Right lobe of liver (tissue), 6 donors: ENCODE measurements around the gene GK2. TPM values are rescaled to one million over a fixed set of nuclear protein-coding genes. Genes with fewer than 3 reads are reported as not detected.

Experiments used
- ATAC-seq, 4 donors: fragments of 200-7000 bp; cut with Tn5 transposase; one replicate each; pipeline ENCODE4 v1.9.1; 2020; ENCODE audit warnings: mild to moderate bottlenecking in 4 of 4, moderate library complexity in 4 of 4
- DNase-seq, 3 donors: peaks; one replicate each; pipeline ENCODE4 v3.0.0-alpha.2; 2020
- H3K27ac ChIP-seq, 3 donors: fragments of 200-600 bp; one replicate each; pipeline ENCODE4 v1.8.0; 2022
- H3K27me3 ChIP-seq, 2 donors: fragments of 200-600 bp; one replicate each; pipeline ENCODE4 v1.8.0; 2022
- H3K36me3 ChIP-seq, 4 donors: fragments of 200-600 bp; sonication (generic) in 1 of 4; one replicate each; pipeline versions ENCODE4 v1.5.1 to v1.8.0; 2017 to 2022; ENCODE audit warnings: control low read depth in 1 of 4
- H3K4me1 ChIP-seq, 4 donors: fragments of 200-600 bp; sonication (generic) in 1 of 4; one replicate each; pipeline versions ENCODE4 v1.5.1 to v1.8.0; 2017 to 2022; ENCODE audit warnings: control low read depth in 1 of 4
- H3K4me3 ChIP-seq, 3 donors: fragments of 200-600 bp; one replicate each; pipeline ENCODE4 v1.8.0; 2022
- H3K9me3 ChIP-seq, 4 donors: fragments of 200-600 bp; sonication (generic) in 1 of 4; one replicate each; pipeline versions ENCODE4 v1.5.1 to v1.8.0; 2017 to 2022; ENCODE audit warnings: control low read depth in 1 of 4
- CTCF ChIP-seq, 4 donors: fragments of 200-600 bp in 3 of 4; fragments of 450-650 bp in 1 of 4; IDR thresholded peaks; one replicate each; pipeline versions ENCODE4 v1.5.1 to v1.8.0; 2016 to 2022; ENCODE audit warnings: antibody characterized with exemption in 4 of 4, mild to moderate bottlenecking in 2 of 4
- POLR2A ChIP-seq: fragments of 450-650 bp; IDR thresholded peaks from one replicate; pipeline ENCODE4 v1.6.1; 2017; ENCODE audit warnings: antibody characterized with exemption, mild to moderate bottlenecking
- WGBS: methylation state at CpG from one replicate; pipeline ENCODE4 v1.1.6; 2018; ENCODE audit warnings: low coverage, low lambda C conversion rate; ENCODE audit not compliant: insufficient coverage; ENCODE audit errors: missing lambda C conversion rate; 5-methylcytosine and 5-hydroxymethylcytosine counted together
- intact Hi-C, 2 donors: fragments of 100-400 bp; cut with DNase I; formaldehyde crosslinking; loops; one replicate each; pipeline versions ENCODE4 v1.11.2 to v1.14.1; 2022
- total RNA-seq, 6 experiments: library from RNA; depleted of rRNA in 2 of 6; stranded (reverse); fragments of >200 nt in 2 of 6; fragmentation: NEBNext Ultra II Directional in 3 of 6; extraction: Animal tissue kit (Norgen Biotek cat#: 25700) in 3 of 6; gene quantifications; one replicate each; pipeline versions ENCODE4 v1.1.0 to v1.2.4, GENCODE V29; 2016 to 2023
- donor health status: DM: no; HTN: yes; CAD: no.
- donor health status: DM: no; HTN: no; CAD: no.
- donor health status: DM: no; HTN: no; CAD: no.
- donor health status: DM: no; HTN: yes; CAD: no.
- donor health status: DM: no; HTN: yes; CAD: no.

Gene GK2
- total RNA-seq, 6 experiments from 2014 or later, result not detected

GRCh38 chr4:79385641-79386040 lies 22.4 kb downstream of the GK2 start:
- no peaks in the 10 kb centered on the region for H3K4me1 ChIP-seq
- TF ChIP-seq CTCF (IDR thresholded peaks at IDR 0.05) (no peak), POLR2A (no peak)
- no peak overlapping the region for H3K4me3 ChIP-seq
- no peak overlapping the region for H3K27ac ChIP-seq
- WGBS, result 57% methylated on average over 4 of the region's 4 CpGs
- no peaks in the 10 kb centered on the region for H3K36me3 ChIP-seq
- no peaks in the 10 kb centered on the region for H3K27me3 ChIP-seq
- DNase-seq (no peak), ATAC-seq (no peak)
- intact Hi-C loops, result no loop called here
- H3K9me3 ChIP-seq, result no peaks in the 10 kb centered on the region

- H3K4me1 ChIP-seq, result no peaks in the 10 kb centered on the region
- H3K27ac ChIP-seq, result no peak overlapping the region
- DNase-seq (no peak), ATAC-seq (no peak)
- TF ChIP-seq CTCF (IDR thresholded peaks at IDR 0.05), result no peak
- TF ChIP-seq POLR2A, result no peak
- 13% methylated on average over 1 of the region's 1 CpG for WGBS
- intact Hi-C loops, result no loop called here
- H3K36me3 ChIP-seq, result no peaks in the 10 kb centered on the region
- no peak overlapping the region for H3K4me3 ChIP-seq
- H3K27me3 ChIP-seq, result no peaks in the 10 kb centered on the region
- H3K9me3 ChIP-seq, result no peaks in the 10 kb centered on the region
Observed at GRCh38 chr4:79381161-79381560, 26.9 kb downstream of the GK2 start.

- no peaks in the 10 kb centered on the region for H3K4me1 ChIP-seq
- 23% methylated on average over 2 of the region's 2 CpGs for WGBS
Observed at GRCh38 chr4:79370026-79370425, 38.0 kb downstream of the GK2 start.

GRCh38 chr4:79367096-79367495 lies 40.9 kb downstream of the GK2 start:
- Histone ChIP-seq H3K27me3 (no peaks in the 10 kb centered on the region), H3K4me1 (no peaks in the 10 kb centered on the region), H3K36me3 (no peaks in the 10 kb centered on the region), H3K27ac (no peak overlapping the region), H3K9me3 (no peaks in the 10 kb centered on the region), H3K4me3 (no peak overlapping the region)
- TF ChIP-seq CTCF (IDR thresholded peaks at IDR 0.05) (no peak), POLR2A (no peak)
- ATAC-seq, result no peak
- WGBS, result 70% methylated on average over 2 of the region's 2 CpGs
- intact Hi-C loops, result no loop called here
- no peak for DNase-seq

More at GRCh38 chr4:79370026-79370425, 38.0 kb downstream of the GK2 start:
- no peaks in the 10 kb centered on the region for H3K27me3 ChIP-seq
- DNase-seq (no peak), ATAC-seq (no peak)
- intact Hi-C loops, result no loop called here
- H3K4me3 ChIP-seq, result no peak overlapping the region
- TF ChIP-seq CTCF (IDR thresholded peaks at IDR 0.05) (no peak), POLR2A (no peak)
- H3K9me3 ChIP-seq, result no peaks in the 10 kb centered on the region
- H3K36me3 ChIP-seq, result no peaks in the 10 kb centered on the region
- H3K27ac ChIP-seq, result no peak overlapping the region

GRCh38 chr4:79366422-79366821 lies 41.6 kb downstream of the GK2 start:
- no peaks in the 10 kb centered on the region for H3K27me3 ChIP-seq
- intact Hi-C loops, result no loop called here
- H3K4me3 ChIP-seq, result no peak overlapping the region
- no peak for ATAC-seq
- no peaks in the 10 kb centered on the region for H3K4me1 ChIP-seq
- no peak overlapping the region for H3K27ac ChIP-seq
- H3K36me3 ChIP-seq, result no peaks in the 10 kb centered on the region
- no peak for TF ChIP-seq POLR2A
- no peak for TF ChIP-seq CTCF (IDR thresholded peaks at IDR 0.05)
- no peak for DNase-seq
- H3K9me3 ChIP-seq, result no peaks in the 10 kb centered on the region
